Vagina (tissue), 2 donors: ENCODE measurements around the gene OR13C2. TPM values are rescaled to one million over a fixed set of nuclear protein-coding genes. Genes with fewer than 3 reads are reported as not detected.
"Not testable (repeated sequence)": the region's sequence is repeated elsewhere in the genome, so short reads cannot be mapped to it uniquely, and the experiment has no call there.

Source experiments
- DNase-seq, 2 donors: peaks; one replicate each; pipeline ENCODE4 v3.0.0-alpha.2; 2017; ENCODE audit errors: extremely low spot score in 2 of 2
- H3K27ac ChIP-seq: fragments of 200-600 bp; sonication (generic); one replicate; pipeline ENCODE4 v1.5.1; 2019
- H3K27me3 ChIP-seq: fragments of 200-600 bp; sonication (generic); one replicate; pipeline ENCODE4 v1.5.1; 2019
- H3K36me3 ChIP-seq, 2 donors: fragments of 200-600 bp; sonication (generic); one replicate each; pipeline ENCODE4 v1.5.1; 2017 to 2019
- H3K4me1 ChIP-seq: fragments of 200-600 bp; sonication (generic); one replicate; pipeline ENCODE4 v1.5.1; 2019
- H3K4me3 ChIP-seq, 2 donors: fragments of 200-600 bp; sonication (generic); 1 replicate in 1 of 2; 2 replicates in 1 of 2; pipeline ENCODE4 v1.5.1; 2016 to 2019
- H3K9me3 ChIP-seq: fragments of 200-600 bp; sonication (generic); one replicate; pipeline ENCODE4 v1.5.1; 2019
- POLR2A ChIP-seq, 2 donors: fragments of 450-650 bp; IDR thresholded peaks; one replicate each; pipeline ENCODE4 v1.6.1; 2017; ENCODE audit warnings: antibody characterized with exemption in 2 of 2, mild to moderate bottlenecking in 2 of 2, moderate library complexity in 2 of 2
- POLR2AphosphoS5 ChIP-seq, 2 donors: sonication (generic); formaldehyde crosslinking; IDR thresholded peaks; one replicate each; pipeline ENCODE4 v1.9.0; 2017; ENCODE audit warnings: antibody characterized with exemption in 2 of 2, mild to moderate bottlenecking in 2 of 2, low read depth in 1 of 2; ENCODE audit not compliant: insufficient read depth in 1 of 2
- intact Hi-C: fragments of 100-400 bp; cut with DNase I; formaldehyde crosslinking; loops from one replicate; pipeline ENCODE4 v1.15.1; 2023
- total RNA-seq: library from RNA; depleted of rRNA; stranded (reverse); fragments of >200 nt; gene quantifications from one replicate; pipeline ENCODE4 v1.2.3, GENCODE V29; 2016
- TF ChIP-seq, protein P1 (sequence below), 3 experiments: fragments of 450-650 bp in 2 of 3; fragments of 200-600 bp in 1 of 3; sonication (generic) in 1 of 3; IDR thresholded peaks; one replicate each; pipeline ENCODE4 v1.5.1; 2017 to 2019; ENCODE audit warnings: antibody characterized with exemption in 3 of 3, mild to moderate bottlenecking in 2 of 3, moderate library complexity in 2 of 3

OR13C2 gene
- total RNA-seq, 1 donor from 2014 or later = not detected

DNA sequence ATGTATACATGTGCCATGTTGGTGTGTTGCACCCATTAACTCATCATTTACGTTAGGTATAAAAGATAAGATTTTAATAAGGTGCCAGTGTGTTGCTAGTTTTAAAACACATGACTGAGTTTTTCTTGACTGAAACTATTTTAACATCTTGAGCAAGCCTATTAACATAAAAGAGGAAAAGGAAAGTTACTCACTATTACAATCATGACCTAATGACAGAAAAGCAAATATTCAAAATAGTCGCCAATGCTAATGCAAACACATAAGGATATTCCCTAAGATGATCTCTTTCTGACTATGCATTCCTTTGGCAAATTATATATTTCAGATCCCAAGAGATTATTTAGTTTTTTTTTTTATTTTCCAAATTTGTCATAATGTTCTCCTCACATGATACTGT is 5.8 kb upstream of the OR13C2 start:
- H3K4me1 ChIP-seq = no peaks in the 10 kb centered on the region
- TF ChIP-seq, protein P1, sequence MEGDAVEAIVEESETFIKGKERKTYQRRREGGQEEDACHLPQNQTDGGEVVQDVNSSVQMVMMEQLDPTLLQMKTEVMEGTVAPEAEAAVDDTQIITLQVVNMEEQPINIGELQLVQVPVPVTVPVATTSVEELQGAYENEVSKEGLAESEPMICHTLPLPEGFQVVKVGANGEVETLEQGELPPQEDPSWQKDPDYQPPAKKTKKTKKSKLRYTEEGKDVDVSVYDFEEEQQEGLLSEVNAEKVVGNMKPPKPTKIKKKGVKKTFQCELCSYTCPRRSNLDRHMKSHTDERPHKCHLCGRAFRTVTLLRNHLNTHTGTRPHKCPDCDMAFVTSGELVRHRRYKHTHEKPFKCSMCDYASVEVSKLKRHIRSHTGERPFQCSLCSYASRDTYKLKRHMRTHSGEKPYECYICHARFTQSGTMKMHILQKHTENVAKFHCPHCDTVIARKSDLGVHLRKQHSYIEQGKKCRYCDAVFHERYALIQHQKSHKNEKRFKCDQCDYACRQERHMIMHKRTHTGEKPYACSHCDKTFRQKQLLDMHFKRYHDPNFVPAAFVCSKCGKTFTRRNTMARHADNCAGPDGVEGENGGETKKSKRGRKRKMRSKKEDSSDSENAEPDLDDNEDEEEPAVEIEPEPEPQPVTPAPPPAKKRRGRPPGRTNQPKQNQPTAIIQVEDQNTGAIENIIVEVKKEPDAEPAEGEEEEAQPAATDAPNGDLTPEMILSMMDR (IDR thresholded peaks at IDR 0.05) = no peak
- TF ChIP-seq POLR2A (IDR thresholded peaks at IDR 0.05) (no peak), POLR2AphosphoS5 (IDR thresholded peaks at IDR 0.05; ENCODE audit: insufficient read depth in 1 of 2, low read depth in 1 of 2) (no peak)
- H3K36me3 ChIP-seq = no peaks in the 10 kb centered on the region
- no peaks in the 10 kb centered on the region for H3K9me3 ChIP-seq
- no peak overlapping the region for H3K27ac ChIP-seq
- no peak for DNase-seq
- intact Hi-C loops = no loop called here
- no peak overlapping the region for H3K4me3 ChIP-seq
- H3K27me3 ChIP-seq = no peaks in the 10 kb centered on the region

DNA sequence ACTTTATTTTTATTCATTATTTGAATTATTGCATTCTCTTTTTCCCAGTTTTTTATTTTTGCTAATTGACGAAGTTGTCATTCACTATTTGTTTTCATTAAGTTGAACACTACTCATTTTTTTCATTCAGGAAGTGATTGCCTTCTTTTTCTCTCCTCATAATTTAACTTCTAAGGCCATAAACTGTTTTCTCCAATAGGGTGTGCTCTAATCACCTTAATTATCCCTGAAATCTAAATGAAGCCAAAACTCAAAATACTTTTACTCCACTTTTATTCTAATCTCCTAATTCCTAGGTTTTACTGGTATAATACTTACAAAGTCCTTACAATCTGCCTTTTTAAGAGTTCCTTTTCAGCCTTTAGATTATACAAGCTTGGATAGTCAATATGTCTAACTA is 2.9 kb upstream of the OR13C2 start:
- H3K4me1 ChIP-seq = no peaks in the 10 kb centered on the region
- no peaks in the 10 kb centered on the region for H3K9me3 ChIP-seq
- no peak overlapping the region for H3K27ac ChIP-seq
- no peaks in the 10 kb centered on the region for H3K27me3 ChIP-seq
- TF ChIP-seq, protein P1 (IDR thresholded peaks at IDR 0.05) = no peak
- TF ChIP-seq POLR2A (IDR thresholded peaks at IDR 0.05) = no peak
- no peaks in the 10 kb centered on the region for H3K36me3 ChIP-seq
- DNase-seq = no peak
- intact Hi-C loops = no loop called here
- no peak overlapping the region for H3K4me3 ChIP-seq

DNA sequence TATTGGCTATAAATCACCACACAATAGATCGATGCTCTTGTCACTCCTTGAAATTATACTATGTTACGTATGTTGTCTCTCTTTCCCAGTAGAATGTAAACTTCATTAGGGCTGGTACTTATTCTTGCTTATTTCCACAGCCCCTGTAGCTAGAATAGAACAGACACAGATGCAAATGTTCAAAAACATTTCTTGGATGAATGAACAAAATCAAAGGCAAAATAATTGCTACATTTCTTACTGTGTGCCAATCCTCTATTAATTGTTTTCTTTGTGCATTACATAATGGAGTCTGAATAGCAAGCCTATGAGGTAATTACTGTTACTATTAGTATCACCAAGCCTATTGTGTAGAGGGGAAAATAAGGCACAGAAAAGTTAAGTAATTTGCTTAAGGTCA is 725 bp upstream of the OR13C2 start:
- Histone ChIP-seq H3K9me3 (no peaks in the 10 kb centered on the region), H3K36me3 (no peaks in the 10 kb centered on the region), H3K4me1 (no peaks in the 10 kb centered on the region), H3K27ac (no peak overlapping the region), H3K27me3 (no peaks in the 10 kb centered on the region), H3K4me3 (no peak overlapping the region)
- intact Hi-C loops = no loop called here
- DNase-seq = no peak
- no peak for TF ChIP-seq POLR2A (IDR thresholded peaks at IDR 0.05)

DNA sequence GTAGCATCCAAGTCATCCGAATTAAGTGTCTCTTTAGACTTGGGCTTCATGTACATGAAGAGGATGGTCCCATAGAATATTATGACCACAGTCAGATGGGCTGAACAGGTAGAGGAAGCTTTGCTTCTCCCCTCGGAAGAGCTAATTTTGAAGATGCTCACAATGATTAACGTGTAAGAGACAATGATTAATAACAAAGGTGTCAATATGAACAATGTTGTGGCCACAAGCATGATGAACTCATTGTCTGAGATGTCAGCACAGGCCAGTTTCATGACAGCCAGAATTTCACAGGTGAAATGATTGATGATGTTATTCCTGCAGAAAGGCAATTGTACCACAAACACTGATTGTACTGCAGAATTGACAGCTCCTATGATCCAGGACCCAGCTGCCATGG is 626 bp downstream of the OR13C2 start:
- H3K4me3 ChIP-seq = no peak overlapping the region
- no peak for DNase-seq
- H3K4me1 ChIP-seq = no peaks in the 10 kb centered on the region
- intact Hi-C loops = no loop called here
- no peak overlapping the region for H3K27ac ChIP-seq
- no peaks in the 10 kb centered on the region for H3K27me3 ChIP-seq
- TF ChIP-seq POLR2A (IDR thresholded peaks at IDR 0.05) (no peak), POLR2AphosphoS5 (IDR thresholded peaks at IDR 0.05; ENCODE audit: insufficient read depth in 1 of 2, low read depth in 1 of 2) (no peak)
- TF ChIP-seq, protein P1 (IDR thresholded peaks at IDR 0.05) = no peak
- no peaks in the 10 kb centered on the region for H3K9me3 ChIP-seq
- H3K36me3 ChIP-seq = no peaks in the 10 kb centered on the region

DNA sequence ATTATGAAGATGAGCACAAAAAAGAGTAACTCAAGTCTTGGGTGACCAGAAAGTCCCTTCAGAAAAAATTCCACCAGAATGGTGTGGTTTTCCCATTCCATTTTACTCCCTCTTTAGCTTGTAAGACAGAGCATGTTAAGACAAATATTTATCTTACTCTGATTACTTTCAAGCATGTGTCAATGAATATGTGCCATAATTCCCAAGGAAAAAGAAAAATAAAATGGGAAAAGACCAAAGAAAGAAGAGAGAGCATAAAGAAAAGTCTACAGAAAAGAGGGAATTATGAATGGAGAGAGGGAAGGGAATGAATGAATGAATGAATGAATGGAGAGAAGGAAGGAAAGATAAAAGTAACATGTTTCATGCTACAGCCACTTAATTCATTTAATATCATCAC is 6.1 kb downstream of the OR13C2 start, which contains the start of gene OR13C5:
Gene OR13C5 (minus strand): TSS at position 101 of the 400 bp plus-strand sequence. CDS start 0 bp downstream, at position 101.
- not testable (repeated sequence) for DNase-seq, H3K36me3 ChIP-seq, H3K27ac ChIP-seq, H3K4me1 ChIP-seq, H3K9me3 ChIP-seq, H3K4me3 ChIP-seq, H3K27me3 ChIP-seq
- intact Hi-C loops = loop anchor here (5.0 kb wide), 1 partner anchor 463 kb away; no protein-coding TSS in a partner anchor

DNA sequence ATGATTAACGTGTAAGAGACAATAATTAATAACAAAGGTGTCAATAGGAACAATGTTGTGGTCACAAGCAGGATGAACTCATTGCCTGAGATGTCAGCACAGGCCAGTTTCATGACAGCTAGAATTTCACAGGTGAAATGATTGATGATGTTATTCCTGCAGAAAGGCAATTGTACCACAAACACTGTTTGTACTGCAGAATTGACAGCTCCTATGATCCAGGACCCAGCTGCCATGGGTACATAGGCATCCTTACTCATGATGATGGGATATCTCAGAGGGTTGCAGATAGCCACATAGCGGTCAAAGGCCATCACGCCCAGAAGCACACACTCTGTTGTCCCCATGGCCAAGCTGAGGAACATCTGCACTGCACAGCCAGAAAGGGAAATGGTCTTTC is 6.7 kb downstream of the OR13C2 start:
- H3K4me3 ChIP-seq, DNase-seq, H3K27me3 ChIP-seq, H3K9me3 ChIP-seq, H3K4me1 ChIP-seq, H3K36me3 ChIP-seq, H3K27ac ChIP-seq: not testable (repeated sequence)
- intact Hi-C loops = loop anchor here (5.0 kb wide), 1 partner anchor 464 kb away; no protein-coding TSS in a partner anchor

DNA sequence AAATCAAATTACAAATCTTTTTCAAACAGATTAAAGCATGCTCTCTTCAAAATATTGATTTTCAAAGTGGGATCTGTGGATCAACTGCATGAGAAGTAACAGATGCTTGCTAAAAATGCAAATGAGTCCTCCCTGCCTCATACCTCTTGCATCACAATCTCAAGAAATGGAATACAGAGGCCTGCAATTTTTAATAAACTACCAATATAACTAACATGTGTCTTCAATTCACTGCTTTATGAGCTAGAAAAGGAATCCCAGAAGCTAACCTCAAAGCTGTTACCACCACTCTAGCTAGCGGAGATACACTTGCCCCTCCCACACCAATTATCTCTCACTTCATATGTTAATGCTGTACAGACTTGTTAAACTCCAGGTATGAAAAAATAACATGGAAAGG is 15.8 kb downstream of the OR13C2 start:
- Histone ChIP-seq H3K4me3 (no peak overlapping the region), H3K27me3 (no peaks in the 10 kb centered on the region), H3K27ac (no peak overlapping the region), H3K9me3 (no peaks in the 10 kb centered on the region), H3K36me3 (no peaks in the 10 kb centered on the region), H3K4me1 (no peaks in the 10 kb centered on the region)
- TF ChIP-seq, protein P1 (IDR thresholded peaks at IDR 0.05) = no peak
- TF ChIP-seq POLR2A (IDR thresholded peaks at IDR 0.05) = no peak
- no peak for TF ChIP-seq POLR2AphosphoS5 (IDR thresholded peaks at IDR 0.05; ENCODE audit: insufficient read depth in 1 of 2, low read depth in 1 of 2)
- DNase-seq = no peak
- intact Hi-C loops = no loop called here
